Caco-2 (cell line): Measurements from ENCODE around the gene ITGB4. TPM values are rescaled to one million over a fixed set of nuclear protein-coding genes. Genes with fewer than 3 reads are reported as not detected.

Experiments used
- BruUV-seq: library from RNA; stranded (reverse); fragments of 400-500 nt; replicated peaks from 2 replicates; lab custom pipeline; 2021; lab: Mats Ljungman, UMichigan
- CTCF ChIA-PET: fragments of 300-600 bp; sonication (Branson Sonifier 250); formaldehyde crosslinking; loops from one replicate; lab custom pipeline; 2022; ENCODE audit warnings: antibody characterized with exemption; lab: Charles Lee
- POLR2A ChIA-PET: fragments of 300-600 bp; sonication (Branson Sonifier 250); formaldehyde crosslinking; loops from one replicate; lab custom pipeline; 2022; ENCODE audit warnings: antibody characterized with exemption; lab: Charles Lee
- DNase-seq, 2 experiments: peaks; one replicate each; pipeline versions ENCODE4 v3.0.0 to v3.0.0-alpha.2; 2020 to 2022
- H3K27me3 ChIP-seq: replicated peaks from 2 replicates; pipeline ENCODE4 v1.6.0; 2011; ENCODE audit warnings: low read length; ENCODE audit not compliant: control insufficient read depth, insufficient read depth
- H3K36me3 ChIP-seq: 2 replicates; pipeline ENCODE4 v1.5.1; 2011; ENCODE audit warnings: low read length; ENCODE audit not compliant: control insufficient read depth, insufficient read depth
- H3K4me1 ChIP-seq: fragments of 250-450 bp; sonication (Bioruptor Pico); 2 replicates; pipeline ENCODE4 v1.5.1; 2020; ENCODE audit warnings: mild to moderate bottlenecking
- H3K4me3 ChIP-seq: 2 replicates; pipeline ENCODE4 v1.5.1; 2011; ENCODE audit warnings: low read depth, mild to moderate bottlenecking, control low read depth, low read length
- H3K9me3 ChIP-seq: fragments of 250-450 bp; sonication (Bioruptor Pico); 2 replicates; pipeline ENCODE4 v1.5.1; 2020; ENCODE audit warnings: mild to moderate bottlenecking, moderate library complexity
- H3K27ac Mint-ChIP-seq: one replicate; pipeline ENCODE4 v1.8.0; 2022; ENCODE audit warnings: mixed read lengths; ENCODE audit not compliant: unreplicated experiment
- H3K27me3 Mint-ChIP-seq: one replicate; pipeline ENCODE4 v1.8.0; 2022; ENCODE audit warnings: mixed read lengths; ENCODE audit not compliant: insufficient read depth, unreplicated experiment
- H3K36me3 Mint-ChIP-seq: one replicate; pipeline ENCODE4 v1.8.0; 2022; ENCODE audit warnings: mild to moderate bottlenecking, mixed read lengths; ENCODE audit not compliant: insufficient read depth, unreplicated experiment
- H3K4me1 Mint-ChIP-seq: one replicate; pipeline ENCODE4 v1.8.0; 2022; ENCODE audit warnings: low read depth, mixed read lengths; ENCODE audit not compliant: unreplicated experiment
- H3K4me3 Mint-ChIP-seq: one replicate; pipeline ENCODE4 v1.8.0; 2022; ENCODE audit warnings: mild to moderate bottlenecking, moderate library complexity, mixed read lengths; ENCODE audit not compliant: unreplicated experiment
- H3K9me3 Mint-ChIP-seq: one replicate; pipeline ENCODE4 v1.8.0; 2022; ENCODE audit warnings: mixed read lengths; ENCODE audit not compliant: unreplicated experiment
- CTCF ChIP-seq, 2 experiments: fragments of 200-600 bp in 1 of 2; IDR thresholded peaks; 1 replicate in 1 of 2; 2 replicates in 1 of 2; pipeline versions ENCODE4 v1.5.1 to v1.8.0; 2011 to 2022; ENCODE audit warnings: antibody characterized with exemption in 1 of 2, control low read depth in 1 of 2, inconsistent platforms in 1 of 2, low read depth in 1 of 2, low read length in 1 of 2, mild to moderate bottlenecking in 1 of 2, moderate library complexity in 1 of 2; ENCODE audit not compliant: insufficient read depth in 1 of 2, severe bottlenecking in 1 of 2, unreplicated experiment in 1 of 2
- intact Hi-C: fragments of 100-400 bp; cut with micrococcal nuclease; formaldehyde crosslinking; loops from one replicate; pipeline ENCODE4 v1.10.0; 2022; ENCODE audit not compliant: unreplicated experiment
- total RNA-seq: library from RNA; stranded (reverse); gene quantifications from 2 replicates; pipeline ENCODE4 v1.2.3, GENCODE V29; 2022

The ITGB4 gene
- total RNA-seq, 1 experiment from 2014 or later: 50.8 TPM

- Histone ChIP-seq H3K4me3 (peak overlapping the region; percentile 91), H3K36me3 (0 out of 2 replicates have a peak, but pooled peaks cover 2% of the 10 kb centered on the region), H3K27me3 (no peaks in the 10 kb centered on the region), H3K9me3 (no peaks in the 10 kb centered on the region), H3K4me1 (peaks cover 25% of the 10 kb centered on the region)
- ChIA-PET POLR2A (interaction anchor here (0.5 to 1.5 kb wide), 4 partner anchors 23 to 634 kb away, joined by 3 to 16 read pairs (median 4); partner anchors contain the start of genes RECQL5 and SLC16A5), CTCF (interaction anchor here (0.6 to 2.5 kb wide), 11 partner anchors 8 to 88 kb away, joined by 4 to 24 read pairs (median 4); partner anchors contain the start of genes GALK1 and SMIM5)
- Mint-ChIP-seq H3K9me3 (no peaks in the 10 kb centered on the region), H3K36me3 (peaks cover 22% of the 10 kb centered on the region), H3K27me3 (no peaks in the 10 kb centered on the region), H3K4me1 (peaks cover 19% of the 10 kb centered on the region), H3K4me3 (peak overlapping the region; percentile 86), H3K27ac (peak overlapping the region; percentile 85)
- BruUV-seq: TSS peak; percentile 47
- intact Hi-C loops: loop anchor here (2.0 kb wide), 2 partner anchors 47 to 75 kb away; a partner anchor contains a TSS
- no peak for DNase-seq
- TF ChIP-seq CTCF (IDR thresholded peaks at IDR 0.05; ENCODE audit: insufficient read depth in 1 of 2, low read depth in 1 of 2, low read length in 1 of 2, severe bottlenecking in 1 of 2, unreplicated experiment in 1 of 2): no peak
Observed at GRCh38 chr17:75721463-75722011, 278 bp downstream of the ITGB4 start.

- Mint-ChIP-seq H3K36me3 (peaks cover 22% of the 10 kb centered on the region), H3K9me3 (no peaks in the 10 kb centered on the region), H3K4me1 (peaks cover 19% of the 10 kb centered on the region), H3K4me3 (peak overlapping the region; percentile 86), H3K27me3 (no peaks in the 10 kb centered on the region), H3K27ac (peak overlapping the region; percentile 85)
- no TSS peak for BruUV-seq
- DNase-seq: no peak
- peaks cover 25% of the 10 kb centered on the region for H3K4me1 ChIP-seq
- TF ChIP-seq CTCF (IDR thresholded peaks at IDR 0.05; ENCODE audit: insufficient read depth in 1 of 2, low read depth in 1 of 2, low read length in 1 of 2, severe bottlenecking in 1 of 2, unreplicated experiment in 1 of 2): no peak
- no peaks in the 10 kb centered on the region for H3K9me3 ChIP-seq
- H3K36me3 ChIP-seq: 0 out of 2 replicates have a peak, but pooled peaks cover 2% of the 10 kb centered on the region
- peak overlapping the region; percentile 91 for H3K4me3 ChIP-seq
- H3K27me3 ChIP-seq: no peaks in the 10 kb centered on the region
- ChIA-PET POLR2A (no interaction called here), CTCF (interaction anchor here (1.3 to 1.9 kb wide), 3 partner anchors 16 to 47 kb away, joined by 4 to 7 read pairs (median 4); no protein-coding TSS in a partner anchor)
- intact Hi-C loops: no loop called here
Observed at GRCh38 chr17:75722076-75722475, 817 bp downstream of the ITGB4 start.

- ChIA-PET CTCF (interaction anchor here (0.5 to 1.9 kb wide), 2 partner anchors 25 to 39 kb away, joined by 5 to 7 read pairs; no protein-coding TSS in a partner anchor), POLR2A (interaction anchor here (0.5 to 0.6 kb wide), 2 partner anchors 24 to 370 kb away, joined by 6 to 9 read pairs; no protein-coding TSS in a partner anchor)
- peak overlapping the region; percentile 91 for H3K4me3 ChIP-seq
- Mint-ChIP-seq H3K4me3 (peak overlapping the region; percentile 86), H3K27me3 (no peaks in the 10 kb centered on the region), H3K36me3 (peaks cover 22% of the 10 kb centered on the region), H3K27ac (peak overlapping the region; percentile 85), H3K9me3 (no peaks in the 10 kb centered on the region), H3K4me1 (peaks cover 19% of the 10 kb centered on the region)
- H3K4me1 ChIP-seq: peaks cover 25% of the 10 kb centered on the region
- TSS peak; percentile 74 for BruUV-seq
- no peak for TF ChIP-seq CTCF (IDR thresholded peaks at IDR 0.05; ENCODE audit: insufficient read depth in 1 of 2, low read depth in 1 of 2, low read length in 1 of 2, severe bottlenecking in 1 of 2, unreplicated experiment in 1 of 2)
- H3K36me3 ChIP-seq: 0 out of 2 replicates have a peak, but pooled peaks cover 2% of the 10 kb centered on the region
- no peaks in the 10 kb centered on the region for H3K9me3 ChIP-seq
- intact Hi-C loops: no loop called here
- H3K27me3 ChIP-seq: no peaks in the 10 kb centered on the region
- no peak for DNase-seq
Observed at GRCh38 chr17:75722542-75723095, 1.4 kb downstream of the ITGB4 start.
